HG03469 (cell line): Measurements from ENCODE around the gene CLCN1.

Source experiments
- ATAC-seq: cut with Tn5 transposase; IDR thresholded peaks from one replicate; pipeline ENCODE4 v1.9.1; 2021; ENCODE audit warnings: mild to moderate bottlenecking, moderate library complexity, moderate number of reproducible peaks; ENCODE audit not compliant: unreplicated experiment

Gene CLCN1

DNA sequence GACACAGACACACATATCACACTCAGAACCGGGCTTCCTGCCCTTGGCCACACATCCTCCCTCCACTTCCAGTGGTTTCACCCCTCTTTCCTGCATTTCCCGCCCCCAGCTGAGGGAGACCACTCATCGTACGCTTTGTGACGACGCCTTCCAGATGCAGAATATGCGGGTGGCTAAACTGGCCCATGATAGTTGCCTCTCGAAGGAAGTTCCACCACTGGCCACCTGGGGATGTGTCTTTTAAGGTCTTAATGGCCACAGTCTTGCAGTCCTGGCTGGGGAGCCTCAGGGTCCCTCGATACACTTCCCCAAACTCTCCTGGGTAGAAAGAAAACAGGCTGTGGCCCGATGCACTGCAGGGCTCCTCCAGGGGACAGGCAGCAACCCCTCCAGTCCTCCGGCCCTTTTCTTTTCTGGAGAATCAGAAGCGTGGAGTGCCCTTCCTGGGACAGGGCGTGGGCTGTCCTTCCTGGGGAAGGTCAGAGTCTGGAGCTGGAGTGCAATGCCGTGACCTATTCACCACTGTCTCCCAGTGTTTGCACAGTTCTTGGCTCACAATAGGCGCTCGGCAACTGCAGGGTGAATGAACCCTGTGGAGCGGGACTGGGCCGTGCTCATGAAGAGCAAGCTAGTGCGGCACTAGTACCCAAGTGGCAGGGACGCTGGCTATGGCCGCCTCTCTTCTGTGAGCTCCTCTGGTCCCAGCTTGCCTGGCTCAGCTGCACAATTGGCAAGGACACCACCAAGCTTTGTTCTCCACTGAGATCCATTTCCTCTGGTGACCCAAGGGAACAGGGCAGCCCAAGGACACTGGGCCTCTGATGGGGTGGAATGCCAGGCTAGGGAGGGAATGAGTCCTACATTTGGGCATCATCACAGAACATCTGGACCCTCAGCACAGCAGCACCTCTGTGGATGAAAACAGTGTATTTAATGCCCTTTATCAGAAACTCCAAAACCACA, 79.6 kb downstream of the CLCN1 start:
- no peak for ATAC-seq

DNA sequence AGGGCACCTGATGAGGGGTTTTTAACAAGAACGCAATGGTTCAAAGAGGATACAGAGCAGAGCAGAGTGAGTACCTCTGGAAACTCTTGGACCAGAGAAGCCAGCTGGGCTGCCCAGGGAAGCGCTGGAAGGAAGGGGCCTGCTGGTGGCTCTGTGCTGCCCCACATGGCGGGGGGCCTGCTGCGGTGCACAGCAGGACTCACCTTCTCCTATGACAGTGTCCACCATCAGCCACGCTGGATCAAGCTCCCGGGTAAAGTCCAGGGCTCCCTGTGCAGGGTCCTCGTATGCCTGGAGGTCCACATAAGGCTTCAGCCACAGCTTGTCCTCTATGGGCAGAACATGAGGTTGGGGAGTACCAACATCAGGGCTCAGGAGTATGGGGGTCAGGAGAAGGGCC, 80.3 kb downstream of the CLCN1 start:
- ATAC-seq = no peak

DNA sequence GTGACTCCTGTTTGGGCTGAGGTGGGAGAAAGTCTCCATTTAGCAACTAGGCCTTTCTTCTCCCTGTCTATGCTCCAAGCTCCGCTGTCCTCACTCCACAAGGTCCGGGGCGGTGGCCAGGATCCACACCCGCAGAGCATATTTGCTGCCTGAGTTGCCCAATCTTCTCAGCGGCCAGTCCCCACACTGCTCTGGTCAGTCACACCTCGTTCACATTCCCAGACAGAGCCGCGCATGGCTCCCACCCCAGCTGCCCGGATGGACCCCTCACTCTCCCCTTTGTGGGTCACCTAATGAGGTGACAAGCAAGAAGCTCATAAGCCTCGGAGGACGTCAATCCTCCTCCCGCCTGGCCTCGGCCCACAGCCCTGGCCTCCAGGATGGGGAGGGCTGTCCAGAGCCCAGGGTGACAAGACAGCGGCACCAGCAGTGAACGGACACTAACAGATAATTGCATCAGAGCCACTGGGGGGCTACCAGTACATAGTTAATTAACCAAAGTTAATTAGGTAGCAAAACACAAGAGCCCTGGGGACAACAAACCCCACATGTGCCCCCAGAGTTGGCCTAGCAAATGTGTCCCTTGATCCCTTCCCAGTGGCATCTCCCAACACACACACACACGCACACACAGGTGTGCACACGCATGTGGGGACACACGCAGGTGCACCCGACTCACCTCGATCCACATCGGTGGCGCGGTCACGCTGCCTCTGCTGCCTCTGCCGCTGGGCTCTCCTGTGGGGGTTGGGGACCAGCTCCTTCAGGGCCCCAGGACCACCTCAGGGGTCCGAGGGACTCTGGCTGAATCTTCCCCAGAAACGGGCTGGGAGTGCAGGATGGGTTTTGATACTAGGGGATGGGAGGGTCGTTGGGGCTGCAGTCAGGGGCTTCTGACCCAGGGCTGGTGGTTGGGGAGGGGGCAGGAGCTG, 81.0 kb downstream of the CLCN1 start:
- ATAC-seq = no peak

DNA sequence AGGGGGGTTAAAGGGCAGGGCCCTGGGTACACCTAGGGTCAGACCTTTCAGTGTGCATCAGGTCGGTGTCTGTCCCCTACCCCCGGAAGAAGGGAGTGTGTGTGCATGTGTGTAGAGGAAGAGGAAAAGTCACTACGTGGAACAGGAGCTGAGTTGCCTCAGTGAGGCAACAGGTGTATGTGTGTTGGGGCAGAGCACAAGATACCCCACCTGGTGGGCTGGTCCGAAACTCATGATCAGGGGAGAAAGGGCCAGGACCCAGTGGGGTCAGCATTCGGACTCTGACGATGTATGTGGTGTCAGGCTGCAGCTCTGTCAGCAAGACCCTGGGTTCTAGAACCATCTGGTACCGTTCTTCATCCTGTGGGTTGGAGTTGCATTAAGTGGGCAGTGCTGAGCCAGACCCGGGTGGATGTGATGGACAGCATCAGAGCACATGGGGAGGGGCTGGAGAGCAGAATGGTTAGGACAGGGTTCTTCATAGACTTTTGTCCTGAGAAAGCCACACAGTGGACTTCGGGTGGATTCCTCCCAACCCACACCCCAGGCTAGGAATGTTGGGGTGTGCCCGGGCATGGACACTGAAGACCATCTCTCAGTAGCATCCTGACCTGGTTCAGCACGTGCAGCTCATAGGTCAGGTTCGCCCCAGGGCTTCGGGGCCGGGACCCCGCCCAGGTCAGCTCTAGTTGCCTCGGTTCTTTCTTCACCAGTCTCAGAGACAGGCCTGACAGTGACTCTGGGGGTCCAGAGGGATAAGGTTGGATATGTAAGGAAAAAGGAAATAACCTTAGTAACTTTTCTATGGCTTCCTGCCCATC, 82.0 kb downstream of the CLCN1 start:
- no peak for ATAC-seq

DNA sequence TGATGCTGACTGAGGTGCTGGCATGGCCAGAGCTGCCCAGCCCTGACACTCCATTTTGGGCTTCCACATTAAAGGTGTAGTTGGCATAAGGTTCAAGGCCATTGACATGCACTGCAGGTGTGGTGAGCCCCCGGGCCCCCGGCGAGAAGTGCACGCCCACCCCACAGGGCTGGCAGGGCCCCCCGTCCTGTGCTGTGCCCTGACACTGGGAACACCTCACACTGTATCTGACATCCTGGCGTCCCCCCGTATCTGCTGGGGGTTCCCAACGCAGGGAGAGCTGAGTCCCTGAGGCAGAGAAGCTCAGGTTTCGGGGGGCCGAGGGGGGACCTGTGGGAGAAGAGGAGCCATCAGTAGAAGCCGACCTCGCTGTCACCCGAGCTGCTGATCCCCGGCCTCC, 82.7 kb downstream of the CLCN1 start:
- no peak for ATAC-seq

DNA sequence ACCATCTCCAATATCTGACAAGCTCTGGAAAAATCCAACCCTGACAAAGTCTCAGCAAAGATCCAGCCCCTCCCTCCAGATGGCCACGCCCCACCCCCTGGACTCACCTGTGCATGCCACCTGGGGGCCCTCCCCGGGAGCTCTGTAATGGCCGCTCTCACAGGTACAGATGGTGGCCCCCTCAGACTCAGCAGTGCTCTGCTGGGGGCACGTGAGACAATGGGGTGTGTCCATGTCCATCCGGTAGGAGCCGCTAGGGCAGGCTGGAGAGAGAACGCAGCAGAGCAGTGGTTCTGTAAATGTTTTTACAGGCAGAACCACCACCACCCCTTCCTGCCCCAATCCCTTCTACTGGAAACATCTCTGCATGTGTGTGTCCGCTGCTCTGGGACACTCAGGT, 83.2 kb downstream of the CLCN1 start:
- no peak for ATAC-seq

DNA sequence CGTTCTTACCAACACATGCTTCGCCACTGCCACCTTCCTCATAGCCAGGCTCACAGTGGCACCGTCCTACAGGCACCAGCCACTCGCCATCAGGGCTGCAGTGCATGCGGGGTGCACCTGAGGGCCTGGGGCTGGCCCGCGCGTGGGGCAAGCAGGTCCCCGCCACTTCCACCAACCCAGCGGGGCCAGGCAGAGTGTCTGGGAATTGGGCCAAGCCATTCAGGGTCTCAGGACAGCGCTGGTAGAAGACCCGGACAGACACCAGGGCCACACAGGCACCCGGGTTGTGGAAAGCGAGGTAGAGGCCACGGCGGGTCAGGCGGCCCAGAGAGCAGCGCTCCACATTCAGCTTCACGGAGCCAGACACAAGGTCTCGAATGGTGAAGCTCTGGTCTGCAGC, 83.7 kb downstream of the CLCN1 start:
- no peak for ATAC-seq

DNA sequence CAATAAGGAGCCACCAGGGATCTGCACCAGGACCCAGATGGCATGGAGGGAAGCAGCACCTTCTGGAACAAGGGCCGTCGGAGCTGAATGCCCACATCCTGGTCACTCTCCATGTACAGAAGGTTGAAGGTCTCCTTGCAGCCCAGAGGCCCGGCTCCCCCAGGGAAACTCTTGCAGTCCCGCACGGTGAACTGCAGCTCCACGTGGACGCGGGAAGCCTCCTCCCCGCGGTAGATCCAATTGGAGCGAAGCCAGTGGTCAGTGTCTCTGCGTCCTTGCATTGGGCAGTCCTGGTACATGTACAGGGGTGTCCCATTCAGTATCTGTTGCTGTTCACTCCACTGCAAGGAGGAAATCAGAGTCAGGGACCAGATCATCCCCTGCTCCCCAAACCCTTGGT, 85.4 kb downstream of the CLCN1 start:
- ATAC-seq = no peak
